Naive thymus-derived CD4-positive, alpha-beta T cell (primary cell): ENCODE measurements around the gene KIAA1671. TPM values are rescaled to one million over a fixed set of nuclear protein-coding genes. Genes with fewer than 3 reads are reported as not detected.

Experiments used
- ATAC-seq: fragments of 150-1000 bp; cut with Tn5 transposase; 2 replicates; pipeline ENCODE4 v1.10.0; 2021; ENCODE audit warnings: mild to moderate bottlenecking, moderate library complexity
- CTCF ChIA-PET: fragments of 350-600 bp; sonication (Branson Sonifier 250); formaldehyde crosslinking; loops from one replicate; lab custom pipeline; 2021; ENCODE audit warnings: antibody characterized with exemption; lab: Charles Lee
- POLR2A ChIA-PET: fragments of 350-600 bp; sonication (Branson Sonifier 250); formaldehyde crosslinking; loops from one replicate; lab custom pipeline; 2021; ENCODE audit warnings: antibody characterized with exemption, inconsistent platforms; lab: Charles Lee
- DNase-seq, 9 donors: peaks; one replicate each; pipeline versions ENCODE4 v3.0.0 to v3.0.0-alpha.2; 2020 to 2022; ENCODE audit warnings: mixed read lengths in 1 of 9
- H3K27ac ChIP-seq: one replicate; pipeline ENCODE4 v1.7.0; 2013; ENCODE audit warnings: mild to moderate bottlenecking, low read depth, low read length, moderate library complexity
- H3K27me3 ChIP-seq, 2 donors: one replicate each; pipeline ENCODE4 v1.7.0; 2013; ENCODE audit warnings: low read length in 2 of 2, mild to moderate bottlenecking in 2 of 2, moderate library complexity in 2 of 2; ENCODE audit not compliant: control insufficient read depth in 2 of 2, insufficient read depth in 2 of 2
- H3K36me3 ChIP-seq, 3 experiments: 1 replicate in 2 of 3; 2 replicates in 1 of 3; pipeline ENCODE4 v1.7.0; 2013; ENCODE audit warnings: low read length in 3 of 3, mild to moderate bottlenecking in 3 of 3, moderate library complexity in 1 of 3; ENCODE audit not compliant: insufficient read depth in 3 of 3, control insufficient read depth in 2 of 3
- H3K4me1 ChIP-seq, 2 donors: one replicate each; pipeline ENCODE4 v1.7.0; 2013; ENCODE audit warnings: low read length in 2 of 2, mild to moderate bottlenecking in 2 of 2, moderate library complexity in 1 of 2; ENCODE audit not compliant: control insufficient read depth in 2 of 2, insufficient read depth in 2 of 2
- H3K4me3 ChIP-seq: 2 replicates; pipeline ENCODE4 v1.7.0; 2013; ENCODE audit warnings: mild to moderate bottlenecking, low read length
- H3K9me3 ChIP-seq, 3 experiments: 1 replicate in 2 of 3; 2 replicates in 1 of 3; pipeline ENCODE4 v1.7.0; 2013; ENCODE audit warnings: low read length in 3 of 3; ENCODE audit not compliant: control insufficient read depth in 2 of 3
- H3K27ac Mint-ChIP-seq, 9 donors: one replicate each; pipeline ENCODE4 v1.8.0; 2020 to 2022; ENCODE audit warnings: mixed read lengths in 9 of 9, mild to moderate bottlenecking in 8 of 9, moderate library complexity in 5 of 9, inconsistent platforms in 2 of 9
- H3K27me3 Mint-ChIP-seq, 5 donors: one replicate each; pipeline ENCODE4 v1.8.0; 2021 to 2022; ENCODE audit warnings: mixed read lengths in 5 of 5, mild to moderate bottlenecking in 1 of 5
- H3K36me3 Mint-ChIP-seq, 5 donors: one replicate each; pipeline ENCODE4 v1.8.0; 2020 to 2022; ENCODE audit warnings: mixed read lengths in 5 of 5, mild to moderate bottlenecking in 3 of 5, inconsistent platforms in 1 of 5
- H3K4me1 Mint-ChIP-seq, 7 donors: one replicate each; pipeline ENCODE4 v1.8.0; 2020 to 2022; ENCODE audit warnings: mixed read lengths in 7 of 7, mild to moderate bottlenecking in 3 of 7, inconsistent platforms in 1 of 7
- H3K4me3 Mint-ChIP-seq, 10 donors: one replicate each; pipeline ENCODE4 v1.8.0; 2020 to 2022; ENCODE audit warnings: mild to moderate bottlenecking in 10 of 10, mixed read lengths in 10 of 10, moderate library complexity in 6 of 10, inconsistent platforms in 2 of 10
- H3K9me3 Mint-ChIP-seq, 11 donors: one replicate each; pipeline ENCODE4 v1.8.0; 2020 to 2022; ENCODE audit warnings: mixed read lengths in 11 of 11, mild to moderate bottlenecking in 4 of 11, inconsistent platforms in 1 of 11, moderate library complexity in 1 of 11
- intact Hi-C, 2 donors: fragments of 100-400 bp; cut with micrococcal nuclease; formaldehyde crosslinking; loops; one replicate each; pipeline ENCODE4 v1.15.1; 2023
- polyA plus RNA-seq, 2 donors: library from polyadenylated mRNA; unstranded; fragments of 300-500 nt; fragmentation: Illumina TruSeq; gene quantifications; one replicate each; pipeline ENCODE4 v1.2.3, GENCODE V29; 2021
- total RNA-seq, 6 experiments: library from RNA in 5 of 6; stranded (reverse) in 5 of 6; gene quantifications; 1 replicate in 5 of 6; 2 replicates in 1 of 6; pipeline ENCODE4 v1.2.3 and lab custom pipeline; 2021 to 2026

Gene KIAA1671
- total and polyA plus RNA-seq, 7 experiments from 2014 or later, result 0.47 to 19.0 (median 4.2) TPM

DNA sequence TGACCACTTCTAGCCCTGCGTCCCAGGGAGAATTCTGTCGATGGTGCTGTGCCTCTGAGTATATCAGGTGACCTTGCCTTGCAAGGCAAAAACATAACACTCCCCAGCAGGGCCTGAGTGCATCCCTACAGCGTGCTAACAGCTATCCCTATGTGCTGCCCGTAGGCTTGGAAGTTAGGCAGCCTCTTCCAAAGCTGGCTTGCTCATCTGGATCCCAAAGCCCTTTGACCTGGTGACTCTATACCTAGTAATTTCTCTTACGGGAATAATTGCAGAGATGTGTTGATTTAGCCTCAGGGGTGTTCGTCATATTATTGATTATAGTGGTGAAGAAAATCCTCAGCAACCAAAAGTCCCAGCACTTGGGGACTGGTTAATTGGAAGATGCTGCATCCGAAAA, 214.6 kb downstream of the KIAA1671 start:
- Mint-ChIP-seq H3K36me3 (no peaks in the 10 kb centered on the region), H3K4me3 (no peak overlapping the region), H3K4me1 (no peaks in the 10 kb centered on the region), H3K27ac (peak overlapping the region in 1 of 9 donors; percentile 30), H3K27me3 (no peaks in the 10 kb centered on the region), H3K9me3 (no peaks in the 10 kb centered on the region)
- DNase-seq (no peak), ATAC-seq (no peak)
- no peak overlapping the region for H3K4me3 ChIP-seq
- H3K4me1 ChIP-seq, result no peaks in the 10 kb centered on the region
- H3K9me3 ChIP-seq, result no peaks in the 10 kb centered on the region
- ChIA-PET POLR2A (no interaction called here), CTCF (no interaction called here)
- H3K27ac ChIP-seq, result no peak overlapping the region
- intact Hi-C loops, result no loop called here
- H3K36me3 ChIP-seq, result no peaks in the 10 kb centered on the region
- H3K27me3 ChIP-seq, result no peaks in the 10 kb centered on the region

DNA sequence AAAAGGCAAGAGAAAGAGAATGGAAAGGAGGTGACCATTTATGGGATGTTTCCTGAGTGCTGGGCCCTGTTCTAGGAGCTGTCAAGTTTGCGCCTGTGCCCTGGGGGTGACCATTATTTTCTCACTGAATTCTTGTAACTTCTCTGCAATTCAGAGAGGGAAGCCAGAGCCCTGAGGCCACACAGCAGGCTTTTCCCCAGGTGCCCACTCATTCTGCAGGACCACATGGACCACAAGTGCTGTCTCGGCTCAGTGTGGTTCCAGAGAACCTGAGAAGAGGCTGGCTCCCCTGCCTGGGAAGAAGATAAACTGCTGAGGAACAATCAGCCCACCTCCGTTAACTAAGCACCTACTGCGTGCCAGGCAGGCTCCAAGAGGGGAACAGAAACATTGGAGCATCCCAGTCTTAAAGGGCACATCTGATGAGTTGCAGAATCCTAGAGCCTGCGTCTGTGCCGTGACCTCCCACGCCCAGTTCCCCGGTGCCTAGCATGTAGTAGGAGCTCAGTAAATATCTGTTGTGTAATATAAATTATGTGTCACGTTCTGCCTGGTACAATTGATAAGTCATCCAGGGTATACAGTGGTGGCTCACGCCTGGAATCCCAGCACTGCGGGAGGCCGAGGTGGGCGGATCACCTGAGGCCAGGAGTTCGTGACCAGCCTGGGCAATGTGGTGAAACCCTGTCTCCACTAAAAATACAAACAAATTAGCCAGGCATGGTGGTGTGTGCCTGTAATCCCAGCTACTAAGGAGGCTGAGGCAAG, 215.5 kb downstream of the KIAA1671 start:
- Histone ChIP-seq H3K27me3 (no peaks in the 10 kb centered on the region), H3K4me3 (no peak overlapping the region), H3K4me1 (no peaks in the 10 kb centered on the region), H3K9me3 (no peaks in the 10 kb centered on the region), H3K27ac (no peak overlapping the region), H3K36me3 (no peaks in the 10 kb centered on the region)
- DNase-seq, result no peak
- ATAC-seq, result no peak
- ChIA-PET POLR2A (interaction anchor here (0.7 kb wide), 1 partner anchor 34 kb away, joined by 5 read pairs; no protein-coding TSS in a partner anchor), CTCF (no interaction called here)
- H3K4me1 Mint-ChIP-seq, result no peaks in the 10 kb centered on the region
- H3K9me3 Mint-ChIP-seq, result no peaks in the 10 kb centered on the region
- intact Hi-C loops, result no loop called here
- peak overlapping the region in 1 of 9 donors; percentile 70 for H3K27ac Mint-ChIP-seq
- no peak overlapping the region for H3K4me3 Mint-ChIP-seq
- peaks cover 0 to 2% (median 0%) of the 10 kb centered on the region in 5 donors for H3K36me3 Mint-ChIP-seq
- no peaks in the 10 kb centered on the region for H3K27me3 Mint-ChIP-seq

DNA sequence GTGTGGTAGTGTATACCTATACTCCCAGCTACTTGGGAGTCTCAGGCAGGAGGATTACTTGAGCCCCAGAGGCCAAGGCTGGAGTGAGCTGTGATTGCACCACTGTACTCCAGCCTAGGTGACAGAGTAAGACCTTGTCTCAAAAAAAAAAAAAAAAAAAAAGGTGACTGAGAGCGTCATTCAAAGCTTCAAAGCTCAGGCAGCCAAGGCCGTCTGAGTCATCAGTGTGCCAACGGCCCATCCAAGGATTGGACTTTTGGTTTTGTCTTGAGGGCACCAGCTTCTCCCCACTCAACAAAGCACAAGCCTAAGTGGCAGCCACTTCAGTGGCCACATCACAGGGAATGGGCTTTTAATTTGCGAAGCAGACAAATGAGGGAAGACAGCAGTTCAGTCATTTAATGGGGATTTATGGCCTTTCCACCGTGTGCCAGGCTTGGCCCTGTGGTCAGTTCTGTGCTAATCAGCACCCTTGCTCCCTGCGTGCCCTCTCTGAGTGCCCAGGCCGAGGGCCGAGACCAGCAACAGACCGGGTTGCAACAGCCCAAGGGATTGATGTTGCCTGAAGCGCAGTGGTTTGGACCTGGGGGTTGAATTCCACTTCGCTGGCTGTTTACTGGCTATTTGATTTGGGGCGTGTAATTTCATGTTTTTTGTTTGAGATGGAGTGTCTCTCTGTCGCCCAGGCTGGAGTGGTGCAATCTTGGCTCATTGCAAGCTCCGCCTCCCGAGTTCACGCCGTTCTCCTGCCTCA, 216.9 kb downstream of the KIAA1671 start:
- H3K27ac ChIP-seq, result no peak overlapping the region

DNA sequence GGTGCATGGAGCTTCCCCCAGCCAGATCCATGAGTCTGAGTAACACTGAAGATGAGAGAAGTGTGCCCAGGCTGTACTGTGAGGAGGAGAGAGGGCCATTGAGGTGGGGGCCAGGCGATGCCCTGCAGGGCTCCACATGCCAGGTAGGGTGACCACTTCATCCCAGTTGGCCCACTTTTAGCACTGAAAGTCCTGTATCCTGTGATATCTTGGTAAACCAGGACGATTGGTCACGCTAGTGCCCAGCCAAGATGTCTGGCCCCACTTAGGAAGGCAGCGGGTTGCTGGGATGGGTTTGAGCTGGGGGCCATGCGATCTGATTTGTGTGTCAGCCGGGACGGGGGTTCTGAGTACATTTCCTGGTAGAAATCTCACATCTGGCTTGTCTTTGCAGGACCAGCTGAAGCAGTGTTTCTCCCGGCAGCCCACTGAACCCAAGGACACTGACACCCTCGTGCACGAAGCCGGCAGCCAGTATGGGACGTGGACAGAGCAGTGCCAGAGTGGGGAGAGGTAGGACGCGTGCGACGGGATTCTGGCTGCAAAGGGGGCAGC, 218.0 kb downstream of the KIAA1671 start:
- Histone ChIP-seq H3K27ac (no peak overlapping the region), H3K36me3 (peaks cover 0 to 14% (median 0%) of the 10 kb centered on the region in 3 experiments), H3K4me3 (no peak overlapping the region), H3K27me3 (no peaks in the 10 kb centered on the region), H3K9me3 (no peaks in the 10 kb centered on the region), H3K4me1 (no peaks in the 10 kb centered on the region)
- Mint-ChIP-seq H3K4me1 (no peaks in the 10 kb centered on the region), H3K4me3 (no peak overlapping the region), H3K36me3 (peaks cover 0 to 12% (median under 1%) of the 10 kb centered on the region in 5 donors), H3K27ac (no peak overlapping the region), H3K27me3 (no peaks in the 10 kb centered on the region), H3K9me3 (no peaks in the 10 kb centered on the region)
- ATAC-seq, result no peak
- CTCF ChIA-PET, result interaction anchor here (3.2 kb wide), 1 partner anchor 90 kb away, joined by 27 read pairs; no protein-coding TSS in a partner anchor
- intact Hi-C loops, result loop anchor here in 1 of 2 donors (5.0 kb wide), 1 partner anchor 233 kb away; no protein-coding TSS in a partner anchor
- DNase-seq, result no peak
- POLR2A ChIA-PET, result interaction anchor here (1.0 kb wide), 1 partner anchor 102 kb away, joined by 3 read pairs; no protein-coding TSS in a partner anchor

More for the DNA sequence above, 216.9 kb downstream of the KIAA1671 start:
- H3K36me3 Mint-ChIP-seq, result peaks cover 0 to 3% (median 0%) of the 10 kb centered on the region in 5 donors
- H3K9me3 Mint-ChIP-seq, result no peaks in the 10 kb centered on the region
- no peak overlapping the region for H3K27ac Mint-ChIP-seq
- no peaks in the 10 kb centered on the region for H3K4me1 ChIP-seq
- intact Hi-C loops, result loop anchor here in 1 of 2 donors (5.0 kb wide), 1 partner anchor 232 kb away; no protein-coding TSS in a partner anchor
- DNase-seq (no peak), ATAC-seq (no peak)
- H3K9me3 ChIP-seq, result no peaks in the 10 kb centered on the region
- CTCF ChIA-PET, result interaction anchor here (0.7 to 3.2 kb wide), 2 partner anchors 83 to 88 kb away, joined by 3 to 27 read pairs; no protein-coding TSS in a partner anchor
- H3K4me3 Mint-ChIP-seq, result no peak overlapping the region
- no peaks in the 10 kb centered on the region for H3K27me3 Mint-ChIP-seq
- H3K4me1 Mint-ChIP-seq, result no peaks in the 10 kb centered on the region
- H3K27me3 ChIP-seq, result no peaks in the 10 kb centered on the region
- no peak overlapping the region for H3K4me3 ChIP-seq
- H3K36me3 ChIP-seq, result peaks cover 0 to 4% (median 0%) of the 10 kb centered on the region in 3 experiments
- POLR2A ChIA-PET, result no interaction called here

DNA sequence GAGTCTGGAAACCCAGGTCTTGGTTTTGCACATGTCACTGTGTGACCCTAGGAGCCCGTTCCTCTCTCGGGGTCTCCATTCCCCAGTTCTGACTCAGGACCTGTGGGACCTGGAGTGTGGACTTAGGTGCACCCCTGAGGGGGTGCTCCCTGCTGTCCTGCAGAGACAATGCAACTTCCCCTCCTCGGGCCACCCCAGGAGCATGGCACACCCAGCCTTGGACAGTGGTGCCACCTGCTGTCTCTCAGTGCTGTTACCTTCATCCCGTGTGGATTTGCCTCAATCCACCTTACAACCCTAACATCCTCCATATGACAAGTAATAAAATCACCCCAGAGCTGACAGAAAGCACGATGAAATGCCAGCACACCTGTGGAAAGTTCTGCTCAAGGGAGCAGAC, 219.6 kb downstream of the KIAA1671 start:
- DNase-seq, result peak in 7 of 9 donors; percentile 8 to 40 (median 23)
- Mint-ChIP-seq H3K4me3 (no peak overlapping the region), H3K4me1 (no peaks in the 10 kb centered on the region), H3K27ac (peak overlapping the region in 1 of 9 donors; percentile 51), H3K9me3 (no peaks in the 10 kb centered on the region), H3K36me3 (peaks cover 3 to 17% (median 10%) of the 10 kb centered on the region in 5 donors), H3K27me3 (no peaks in the 10 kb centered on the region)
- Histone ChIP-seq H3K27me3 (no peaks in the 10 kb centered on the region), H3K27ac (no peak overlapping the region), H3K4me1 (no peaks in the 10 kb centered on the region), H3K4me3 (no peak overlapping the region), H3K9me3 (no peaks in the 10 kb centered on the region), H3K36me3 (peaks cover 0 to 24% (median 0%) of the 10 kb centered on the region in 3 experiments)
- peak; percentile 58 for ATAC-seq
- ChIA-PET CTCF (interaction anchor here (0.6 to 3.2 kb wide), 7 partner anchors 13 to 357 kb away, joined by 3 to 27 read pairs (median 3); no protein-coding TSS in a partner anchor), POLR2A (no interaction called here)
- intact Hi-C loops, result loop anchor here (1.0 to 5.0 kb wide), 5 partner anchors 61 to 235 kb away; no protein-coding TSS in a partner anchor

DNA sequence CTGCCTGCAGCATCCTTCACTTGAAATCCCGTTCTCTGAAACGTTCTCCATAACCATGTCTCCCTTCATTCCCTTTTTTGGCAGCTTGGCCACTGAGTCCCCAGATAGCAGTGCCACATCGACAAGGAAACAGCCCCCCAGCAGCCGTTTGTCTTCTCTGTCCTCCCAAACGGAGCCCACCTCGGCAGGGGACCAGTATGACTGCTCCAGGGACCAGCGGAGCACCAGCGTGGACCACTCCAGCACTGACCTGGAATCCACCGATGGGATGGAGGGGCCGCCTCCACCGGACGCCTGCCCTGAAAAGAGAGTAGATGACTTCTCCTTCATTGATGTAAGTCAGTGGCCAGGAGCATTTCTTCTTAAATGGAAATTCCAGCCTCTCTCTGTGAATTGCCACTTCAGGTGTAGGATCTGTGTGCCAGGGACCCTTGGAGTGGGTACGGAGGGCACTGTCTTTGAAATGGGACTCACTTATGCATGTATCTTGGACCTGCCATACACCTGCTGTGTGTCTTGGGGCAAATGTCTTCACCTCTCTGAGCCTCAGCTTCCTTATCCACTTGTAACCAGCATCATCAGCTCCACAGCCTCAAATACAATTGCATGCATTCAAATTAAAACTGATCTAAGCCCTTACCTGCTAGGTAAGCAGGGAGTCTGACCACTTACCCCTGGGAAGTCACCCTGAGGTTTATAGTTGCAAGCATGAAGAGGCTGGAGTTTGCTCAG, 221.8 kb downstream of the KIAA1671 start:
- Histone ChIP-seq H3K4me1 (no peaks in the 10 kb centered on the region), H3K4me3 (no peak overlapping the region), H3K9me3 (peaks cover 0 to under 1% (median 0%) of the 10 kb centered on the region in 3 experiments), H3K27me3 (no peaks in the 10 kb centered on the region), H3K27ac (no peak overlapping the region), H3K36me3 (peaks cover 0 to 24% (median 0%) of the 10 kb centered on the region in 3 experiments)
- ATAC-seq, result no peak
- Mint-ChIP-seq H3K4me1 (no peaks in the 10 kb centered on the region), H3K27ac (no peak overlapping the region), H3K27me3 (no peaks in the 10 kb centered on the region), H3K9me3 (peaks cover 0 to 2% (median 0%) of the 10 kb centered on the region in 11 donors), H3K36me3 (peaks cover 3 to 25% (median 15%) of the 10 kb centered on the region in 5 donors), H3K4me3 (no peak overlapping the region)
- DNase-seq, result no peak
- intact Hi-C loops, result loop anchor here in 1 of 2 donors (5.0 kb wide), 1 partner anchor 237 kb away; no protein-coding TSS in a partner anchor
- POLR2A ChIA-PET, result no interaction called here
- CTCF ChIA-PET, result no interaction called here
